ENCODE results near the gene MRPL58. TPM values are rescaled to one million over a fixed set of nuclear protein-coding genes. Genes with fewer than 3 reads are reported as not detected.

MRPL58 gene
- total RNA-seq, 4 donors from 2014 or later, result 28.0 to 48.5 (median 42.6) TPM

DNA sequence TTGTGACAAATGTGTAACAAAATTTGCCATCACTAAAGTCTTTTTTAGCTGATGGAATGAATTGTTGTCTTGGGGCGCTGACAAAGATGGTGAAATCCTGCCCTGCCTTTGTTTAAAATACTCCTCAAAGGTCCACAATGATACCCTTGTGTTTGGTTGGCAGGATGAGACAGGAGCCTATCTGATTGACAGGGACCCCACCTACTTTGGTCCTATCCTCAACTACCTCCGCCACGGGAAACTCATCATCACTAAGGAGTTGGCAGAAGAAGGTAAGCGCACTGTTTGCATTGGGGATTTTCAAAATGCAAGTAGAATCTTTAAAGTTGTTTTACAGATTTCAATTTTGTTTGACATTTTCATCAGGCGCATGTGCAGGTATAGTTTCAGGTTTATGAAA is 36.6 kb downstream of the MRPL58 start:
- no peak for DNase-seq (ENCODE audit: low spot score)
- no peak for ATAC-seq (ENCODE audit: low FRiP score)
- TF ChIP-seq, protein P1, sequence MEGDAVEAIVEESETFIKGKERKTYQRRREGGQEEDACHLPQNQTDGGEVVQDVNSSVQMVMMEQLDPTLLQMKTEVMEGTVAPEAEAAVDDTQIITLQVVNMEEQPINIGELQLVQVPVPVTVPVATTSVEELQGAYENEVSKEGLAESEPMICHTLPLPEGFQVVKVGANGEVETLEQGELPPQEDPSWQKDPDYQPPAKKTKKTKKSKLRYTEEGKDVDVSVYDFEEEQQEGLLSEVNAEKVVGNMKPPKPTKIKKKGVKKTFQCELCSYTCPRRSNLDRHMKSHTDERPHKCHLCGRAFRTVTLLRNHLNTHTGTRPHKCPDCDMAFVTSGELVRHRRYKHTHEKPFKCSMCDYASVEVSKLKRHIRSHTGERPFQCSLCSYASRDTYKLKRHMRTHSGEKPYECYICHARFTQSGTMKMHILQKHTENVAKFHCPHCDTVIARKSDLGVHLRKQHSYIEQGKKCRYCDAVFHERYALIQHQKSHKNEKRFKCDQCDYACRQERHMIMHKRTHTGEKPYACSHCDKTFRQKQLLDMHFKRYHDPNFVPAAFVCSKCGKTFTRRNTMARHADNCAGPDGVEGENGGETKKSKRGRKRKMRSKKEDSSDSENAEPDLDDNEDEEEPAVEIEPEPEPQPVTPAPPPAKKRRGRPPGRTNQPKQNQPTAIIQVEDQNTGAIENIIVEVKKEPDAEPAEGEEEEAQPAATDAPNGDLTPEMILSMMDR (IDR thresholded peaks at IDR 0.05), result no peak

DNA sequence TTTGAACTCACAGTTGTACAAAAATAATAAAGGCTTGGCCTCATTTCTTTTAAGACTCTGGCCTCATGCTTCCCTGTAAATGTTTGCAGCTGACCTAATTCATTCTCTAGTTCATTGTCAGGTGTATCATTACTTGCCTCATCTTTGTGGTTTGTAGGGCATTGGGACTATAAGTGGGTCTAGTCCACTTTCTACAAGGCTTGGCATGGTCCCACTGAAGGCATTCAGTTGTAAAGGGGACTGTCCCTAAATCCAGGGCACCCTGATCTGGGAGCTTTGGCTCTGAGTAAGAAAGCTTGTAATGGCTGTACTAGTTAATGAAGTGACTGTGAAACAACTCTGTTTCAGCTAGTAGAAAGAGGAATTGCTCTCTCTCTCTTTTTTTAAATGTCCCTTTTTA is 37.2 kb downstream of the MRPL58 start:
- DNase-seq (ENCODE audit: low spot score), result no peak
- ATAC-seq (ENCODE audit: low FRiP score), result no peak
- TF ChIP-seq, protein P1 (IDR thresholded peaks at IDR 0.05), result no peak

DNA sequence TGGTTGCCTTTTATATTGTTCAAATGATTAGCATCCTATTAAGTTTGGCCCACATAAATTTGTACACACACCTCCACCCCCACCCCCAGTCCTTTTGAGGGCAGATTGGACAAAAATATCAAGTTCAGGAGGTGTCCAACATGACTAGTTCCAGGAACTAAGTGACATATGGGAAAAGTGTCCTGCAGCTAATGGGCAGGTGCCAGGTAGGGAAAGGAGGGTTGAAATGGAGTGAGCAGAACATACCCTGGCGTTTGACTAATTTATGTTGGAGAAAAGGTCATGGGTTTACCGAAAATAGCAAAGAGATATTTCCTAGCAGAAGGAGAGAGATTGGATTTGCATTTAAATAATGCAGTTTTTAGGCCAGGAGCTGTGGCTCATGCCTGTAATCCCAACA is 39.5 kb downstream of the MRPL58 start:
- no peak for DNase-seq (ENCODE audit: low spot score)
- TF ChIP-seq, protein P1 (IDR thresholded peaks at IDR 0.05), result no peak
- no peak for ATAC-seq (ENCODE audit: low FRiP score)

DNA sequence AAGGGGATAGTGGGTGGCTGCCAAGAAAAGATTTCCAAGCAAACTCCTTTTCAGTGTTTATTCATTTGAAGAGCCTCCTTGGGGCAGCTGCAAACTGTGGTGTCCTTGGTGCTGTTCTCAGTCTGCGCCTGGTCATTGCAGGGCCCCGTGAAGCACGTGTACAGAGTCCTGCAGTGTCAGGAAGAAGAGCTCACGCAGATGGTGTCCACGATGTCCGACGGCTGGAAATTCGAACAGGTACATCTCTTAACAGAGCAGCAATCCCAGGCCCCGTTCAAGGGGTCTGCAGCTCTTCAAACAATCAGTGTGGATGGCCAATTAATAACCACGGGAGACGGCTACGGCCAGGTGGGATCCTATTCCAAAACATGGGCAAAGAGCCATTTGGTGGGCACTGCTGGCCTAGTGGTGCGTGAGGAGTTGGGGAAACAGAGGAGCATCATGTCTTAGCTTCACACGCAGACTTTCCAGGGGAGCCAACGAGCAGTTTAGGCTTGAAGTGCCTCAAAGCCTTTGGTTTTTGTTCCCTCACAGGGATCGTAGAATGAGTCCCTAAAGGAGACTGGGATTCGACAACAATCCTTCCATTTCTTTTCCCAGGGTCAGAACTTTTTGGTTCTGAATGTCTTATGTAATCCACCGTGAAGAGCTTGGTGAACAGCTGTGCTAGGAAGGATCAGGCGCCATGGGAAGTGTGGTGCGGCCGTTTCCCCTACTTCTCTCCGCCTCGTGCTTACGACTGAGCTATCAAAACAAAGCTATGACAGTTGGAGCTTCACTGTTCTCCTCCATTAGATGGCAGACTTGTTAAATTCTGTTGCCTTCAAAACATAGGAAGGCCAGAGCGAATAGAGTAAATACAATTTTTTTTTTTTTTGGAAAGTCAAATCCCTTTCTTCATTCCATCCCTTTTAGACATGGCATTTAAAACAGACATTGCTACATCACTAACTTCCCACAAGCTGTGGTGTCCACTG is 47.2 kb downstream of the MRPL58 start:
- ATAC-seq (ENCODE audit: low FRiP score) (peak; percentile 71), DNase-seq (ENCODE audit: low spot score) (no peak)
- TF ChIP-seq, protein P1 (IDR thresholded peaks at IDR 0.05), result no peak

DNA sequence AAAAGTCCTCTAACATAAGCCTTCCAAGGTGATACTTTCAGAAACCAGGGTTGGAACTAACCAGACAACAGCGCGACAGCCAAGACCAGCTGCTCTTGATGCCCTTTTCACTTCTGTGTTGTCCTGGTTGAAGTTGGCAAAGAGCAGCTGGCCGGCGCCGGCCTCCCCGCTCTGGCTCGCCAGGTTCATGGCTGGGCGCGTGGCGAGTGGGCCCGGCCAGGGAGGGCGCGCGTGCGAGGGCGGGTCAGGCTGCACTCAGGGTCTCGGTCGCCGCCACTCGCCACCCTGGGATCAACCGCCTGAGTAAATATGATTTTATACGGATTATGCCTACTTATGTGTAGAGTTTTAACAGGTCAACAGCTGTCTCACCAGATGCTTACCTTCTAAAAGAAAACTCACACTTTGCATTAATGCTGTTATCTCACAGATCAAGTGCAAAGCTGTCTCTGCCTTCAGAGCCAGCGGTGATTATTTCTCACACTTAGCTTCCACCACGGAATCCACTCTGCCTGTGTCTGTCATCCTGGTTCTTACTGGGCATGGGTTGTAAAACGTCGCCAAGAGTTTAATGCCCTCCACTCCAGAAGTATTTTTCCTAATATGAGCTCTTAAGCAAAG is 48.1 kb downstream of the MRPL58 start:
- TF ChIP-seq, protein P1 (IDR thresholded peaks at IDR 0.05), result no peak
- no peak for ATAC-seq (ENCODE audit: low FRiP score)
- DNase-seq (ENCODE audit: low spot score), result no peak

DNA sequence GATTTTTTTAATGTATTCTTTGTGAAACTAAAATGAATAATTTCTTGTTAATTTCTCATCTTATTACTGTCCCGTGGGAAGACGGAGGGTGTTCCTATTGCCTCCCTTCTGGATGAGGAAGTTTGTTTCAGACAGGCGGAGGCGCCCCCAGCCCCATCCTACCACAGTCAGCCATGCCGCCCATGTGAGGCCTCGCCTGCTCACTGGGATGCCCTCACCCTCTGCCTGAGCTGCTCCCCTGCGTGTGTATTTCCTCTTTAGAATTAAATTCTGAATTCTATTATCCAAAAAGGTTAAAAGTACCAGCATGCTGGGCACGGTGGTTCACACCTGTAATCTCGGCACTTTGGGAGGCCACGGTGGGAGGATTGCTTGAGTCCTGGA is 48.6 kb downstream of the MRPL58 start:
- TF ChIP-seq, protein P1 (IDR thresholded peaks at IDR 0.05), result no peak
- ATAC-seq (ENCODE audit: low FRiP score), result no peak
- no peak for DNase-seq (ENCODE audit: low spot score)

All from omental fat pad (tissue), 4 donors.